SU-DHL-6 (cell line): ENCODE results near the gene SP2.

Experiments
- H2AFZ ChIP-seq: fragments of 200-600 bp; sonication (generic); 2 replicates; pipeline ENCODE4 v1.6.1; 2014; ENCODE audit warnings: low read depth, mild to moderate bottlenecking, moderate library complexity, mixed read lengths, antibody characterized with exemption, low read length; ENCODE audit not compliant: severe bottlenecking
- H3F3A ChIP-seq: fragments of 200-600 bp; shearing (Covaris generic); 2 replicates; pipeline ENCODE4 v1.6.0; 2016; ENCODE audit warnings: antibody characterized with exemption, mild to moderate bottlenecking; ENCODE audit not compliant: insufficient read depth
- H3K27ac ChIP-seq: fragments of 200-600 bp; sonication (generic); 2 replicates; pipeline ENCODE4 v1.5.1; 2016; ENCODE audit warnings: low read depth, mild to moderate bottlenecking, low read length, moderate library complexity, mixed read lengths
- H3K27me3 ChIP-seq: fragments of 200-600 bp; sonication (generic), shearing (Covaris generic); 2 replicates; pipeline ENCODE4 v1.6.0; 2014; ENCODE audit warnings: mild to moderate bottlenecking, low read length
- H3K36me3 ChIP-seq: fragments of 200-600 bp; sonication (generic); 2 replicates; pipeline ENCODE4 v1.6.1; 2014; ENCODE audit warnings: mild to moderate bottlenecking, low read length, mixed read lengths
- H3K4me2 ChIP-seq: fragments of 300-600, 200-600 bp; shearing (Covaris generic), sonication (generic); 2 replicates; pipeline ENCODE4 v1.6.0; 2014; ENCODE audit warnings: low read length, low read depth, mild to moderate bottlenecking; ENCODE audit not compliant: poor library complexity, severe bottlenecking
- H3K4me3 ChIP-seq: fragments of 200-600 bp; sonication (generic); 2 replicates; pipeline ENCODE4 v1.5.1; 2014; ENCODE audit warnings: antibody characterized with exemption, low read length, mild to moderate bottlenecking, mixed read lengths; ENCODE audit not compliant: insufficient read depth, poor library complexity, severe bottlenecking
- H3K79me2 ChIP-seq: fragments of 200-600 bp; sonication (generic); 2 replicates; pipeline ENCODE4 v1.6.1; 2014; ENCODE audit warnings: mild to moderate bottlenecking, low read length, moderate library complexity; ENCODE audit not compliant: insufficient read depth
- H3K9ac ChIP-seq: fragments of 200-600 bp; sonication (generic); 2 replicates; pipeline ENCODE4 v1.7.0; 2014; ENCODE audit warnings: mild to moderate bottlenecking, low read length
- H3K9me2 ChIP-seq: fragments of 200-600 bp; sonication (generic); replicated peaks from 2 replicates; pipeline ENCODE4 v1.6.1; 2014; ENCODE audit warnings: low read length; ENCODE audit not compliant: insufficient read depth
- H3K9me3 ChIP-seq: fragments of 200-600 bp; sonication (generic); 2 replicates; pipeline ENCODE4 v1.6.1; 2014; ENCODE audit warnings: low read length, mixed read lengths; ENCODE audit not compliant: insufficient read depth
- H4K20me1 ChIP-seq: fragments of 200-600 bp; sonication (generic); 2 replicates; pipeline ENCODE4 v1.6.1; 2014; ENCODE audit warnings: low read depth, mild to moderate bottlenecking, antibody characterized with exemption, low read length, moderate library complexity, mixed read lengths
- CTCF ChIP-seq: fragments of 200-600 bp; sonication (generic); IDR thresholded peaks from one replicate; pipeline ENCODE4 v1.5.1; 2017; ENCODE audit warnings: antibody characterized with exemption, mild to moderate bottlenecking, low read length, moderate library complexity; ENCODE audit not compliant: insufficient read depth, poor library complexity, severe bottlenecking
- EZH2phosphoT487 ChIP-seq: fragments of 200-600 bp; sonication (generic), shearing (Covaris generic); conservative IDR thresholded peaks from 2 replicates; pipeline ENCODE4 v1.6.1; 2018; ENCODE audit warnings: mild to moderate bottlenecking, antibody characterized with exemption, low read length, moderate library complexity, mixed read lengths

The SP2 gene

DNA sequence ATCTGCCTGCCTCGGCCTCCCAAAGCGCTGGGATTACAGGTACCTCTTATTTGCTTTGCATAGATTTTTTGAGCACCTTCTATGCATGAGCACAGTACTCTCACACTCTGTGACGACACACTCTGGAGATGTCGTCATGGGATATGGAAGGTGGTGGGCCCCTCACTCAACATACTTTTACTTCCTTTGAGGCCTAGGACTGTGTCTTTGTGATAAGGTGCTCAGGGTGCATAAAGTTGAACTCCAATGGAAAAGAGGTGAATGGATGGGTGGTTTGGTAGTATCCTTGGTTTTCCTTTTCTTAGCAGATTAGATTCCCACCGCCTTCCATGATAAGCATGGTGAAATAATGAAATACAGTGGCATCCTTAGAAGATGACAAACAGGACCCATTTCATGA lies 68.8 kb downstream of the SP2 start:
- no peak overlapping the region for H2AFZ ChIP-seq
- H3K9ac ChIP-seq, result no peak overlapping the region
- no peaks in the 10 kb centered on the region for H3K9me2 ChIP-seq
- H3K27ac ChIP-seq, result no peak overlapping the region
- H3F3A ChIP-seq, result no peaks in the 10 kb centered on the region
- TF ChIP-seq EZH2phosphoT487 (no peak), CTCF (no peak)
- H3K36me3 ChIP-seq, result no peaks in the 10 kb centered on the region
- no peaks in the 10 kb centered on the region for H3K79me2 ChIP-seq
- no peak overlapping the region for H3K4me2 ChIP-seq
- H4K20me1 ChIP-seq, result no peaks in the 10 kb centered on the region
- no peaks in the 10 kb centered on the region for H3K27me3 ChIP-seq
- H3K4me3 ChIP-seq, result no peak overlapping the region
- no peaks in the 10 kb centered on the region for H3K9me3 ChIP-seq

DNA sequence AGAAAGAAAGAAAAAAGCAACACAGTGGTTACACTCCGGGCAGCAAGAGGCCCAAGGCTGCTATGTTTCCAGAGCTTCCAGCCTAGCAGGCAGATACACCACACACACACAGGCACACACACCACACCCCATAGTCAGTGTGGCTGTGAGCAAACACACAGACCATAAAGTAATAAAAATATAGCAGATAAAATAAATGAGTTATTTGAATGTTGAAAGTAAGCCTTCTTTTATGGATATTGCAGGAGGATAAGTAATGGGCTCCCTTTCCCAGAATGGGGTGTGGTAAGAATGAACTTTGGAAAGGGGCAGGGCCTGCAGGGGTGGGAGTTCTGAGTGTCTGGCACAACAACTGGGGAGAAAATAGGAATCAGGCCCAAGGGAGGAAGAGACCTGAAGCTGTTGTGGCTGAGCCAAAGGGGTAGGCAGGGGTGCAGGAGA lies 70.1 kb downstream of the SP2 start:
- Histone ChIP-seq H2AFZ (no peak overlapping the region), H3K4me3 (no peak overlapping the region), H3K9me2 (no peaks in the 10 kb centered on the region), H3F3A (no peaks in the 10 kb centered on the region), H3K9me3 (no peaks in the 10 kb centered on the region), H3K27ac (no peak overlapping the region), H3K79me2 (no peaks in the 10 kb centered on the region; the same call in 1 of the 2 replicates), H3K4me2 (no peak overlapping the region), H3K36me3 (no peaks in the 10 kb centered on the region), H3K9ac (no peak overlapping the region), H4K20me1 (no peaks in the 10 kb centered on the region), H3K27me3 (no peaks in the 10 kb centered on the region)
- TF ChIP-seq EZH2phosphoT487 (no peak), CTCF (no peak)

DNA sequence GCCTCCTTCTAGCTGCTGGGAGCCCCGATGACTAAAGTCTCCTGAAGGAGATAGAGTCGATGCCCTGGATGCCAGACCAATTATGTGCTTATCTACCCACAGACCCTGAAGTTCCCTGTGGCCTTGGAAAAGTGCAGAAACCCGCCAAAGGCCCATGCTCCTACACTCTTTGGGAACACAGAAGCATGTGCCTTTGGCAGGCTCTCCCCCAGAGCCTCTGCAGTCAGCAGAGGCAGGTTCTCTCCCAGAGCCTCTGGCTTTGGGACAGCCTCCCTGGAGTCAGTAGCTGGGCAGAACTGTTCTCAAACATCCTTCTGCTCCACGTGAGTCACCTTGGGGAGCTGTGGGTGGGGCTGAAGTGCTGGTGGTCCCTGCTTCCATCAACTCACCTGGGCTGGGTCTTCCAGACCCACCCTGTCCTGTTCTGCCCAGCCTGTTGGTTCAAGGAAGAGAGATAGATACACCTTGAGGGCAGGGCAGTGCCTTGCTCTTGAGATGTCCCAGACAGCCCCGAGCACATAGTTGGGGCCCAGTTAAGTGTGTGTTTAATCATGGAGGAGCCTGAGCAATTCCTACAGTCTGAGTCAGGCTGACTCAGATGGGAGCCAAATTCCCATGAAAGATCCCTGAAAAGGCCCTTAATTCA lies 71.7 kb downstream of the SP2 start:
- Histone ChIP-seq H3K4me3 (no peak overlapping the region), H3K9ac (no peak overlapping the region), H3K9me3 (no peaks in the 10 kb centered on the region), H3F3A (no peaks in the 10 kb centered on the region), H3K36me3 (no peaks in the 10 kb centered on the region), H3K79me2 (peaks cover 16% of the 10 kb centered on the region), H2AFZ (no peak overlapping the region), H3K27me3 (no peaks in the 10 kb centered on the region), H4K20me1 (no peaks in the 10 kb centered on the region), H3K27ac (no peak overlapping the region), H3K4me2 (no peak overlapping the region), H3K9me2 (no peaks in the 10 kb centered on the region)
- TF ChIP-seq CTCF, result no peak
- TF ChIP-seq EZH2phosphoT487, result no peak
